OCI-LY3 (cell line): ENCODE measurements around the gene ANKS1B.

Source experiments
- H2AFZ ChIP-seq: fragments of 200-600, 300-600 bp; shearing (Covaris generic); 2 replicates; pipeline ENCODE4 v1.6.0; 2014; ENCODE audit warnings: antibody characterized with exemption, low read depth, low read length
- H3K27ac ChIP-seq: fragments of 200-600, 300-600 bp; sonication (generic); 2 replicates; pipeline ENCODE4 v1.5.1; 2014; ENCODE audit warnings: mild to moderate bottlenecking, low read length, moderate library complexity, mixed read lengths
- H3K27me3 ChIP-seq: fragments of 200-600, 300-600 bp; sonication (generic); 2 replicates; pipeline ENCODE4 v1.6.1; 2014; ENCODE audit warnings: low read depth, low read length, mixed read lengths
- H3K36me3 ChIP-seq: fragments of 200-600, 300-600 bp; sonication (generic); replicated peaks from 2 replicates; pipeline ENCODE3; 2014; ENCODE audit warnings: low read depth, low read length, mixed read lengths
- H3K4me1 ChIP-seq: fragments of 300-600, 200-600 bp; sonication (generic); 2 replicates; pipeline ENCODE4 v1.6.1; 2014; ENCODE audit warnings: low read length, mixed read lengths
- H3K4me2 ChIP-seq: fragments of 200-600, 300-600 bp; sonication (generic); 2 replicates; pipeline ENCODE4 v1.6.1; 2014; ENCODE audit warnings: low read length, mixed read lengths
- H3K4me3 ChIP-seq: fragments of 300-600, 200-600 bp; sonication (generic); 2 replicates; pipeline ENCODE4 v1.5.1; 2014; ENCODE audit warnings: antibody characterized with exemption, mild to moderate bottlenecking, low read length, moderate library complexity
- H3K79me2 ChIP-seq: fragments of 300-600, 200-600 bp; shearing (Covaris generic); 2 replicates; pipeline ENCODE4 v1.6.1; 2014; ENCODE audit warnings: mild to moderate bottlenecking, low read length, mixed read lengths
- H3K9ac ChIP-seq: fragments of 300-600, 200-600 bp; shearing (Covaris generic); 2 replicates; pipeline ENCODE4 v1.6.0; 2014; ENCODE audit warnings: mild to moderate bottlenecking, low read length, moderate library complexity
- H3K9me3 ChIP-seq: fragments of 200-600, 300-600 bp; shearing (Covaris generic); 2 replicates; pipeline ENCODE4 v1.6.1; 2014; ENCODE audit warnings: low read length, mixed read lengths; ENCODE audit not compliant: insufficient read depth
- H4K20me1 ChIP-seq: fragments of 200-600, 300-600 bp; sonication (generic); 2 replicates; pipeline ENCODE4 v1.6.1; 2016; ENCODE audit warnings: low read length, mixed read lengths; ENCODE audit not compliant: insufficient read depth
- EZH2phosphoT487 ChIP-seq: fragments of 200-600 bp; shearing (Covaris generic); IDR thresholded peaks from 2 replicates; pipeline ENCODE4 v1.6.1; 2018; ENCODE audit warnings: antibody characterized with exemption, mixed run types, low read depth
- TF ChIP-seq, protein P1 (sequence below): fragments of 200-600, 300-600 bp; sonication (generic); IDR thresholded peaks from 2 replicates; pipeline ENCODE4 v1.5.1; 2014; ENCODE audit warnings: antibody characterized with exemption, low read length, low read depth

The ANKS1B gene

DNA sequence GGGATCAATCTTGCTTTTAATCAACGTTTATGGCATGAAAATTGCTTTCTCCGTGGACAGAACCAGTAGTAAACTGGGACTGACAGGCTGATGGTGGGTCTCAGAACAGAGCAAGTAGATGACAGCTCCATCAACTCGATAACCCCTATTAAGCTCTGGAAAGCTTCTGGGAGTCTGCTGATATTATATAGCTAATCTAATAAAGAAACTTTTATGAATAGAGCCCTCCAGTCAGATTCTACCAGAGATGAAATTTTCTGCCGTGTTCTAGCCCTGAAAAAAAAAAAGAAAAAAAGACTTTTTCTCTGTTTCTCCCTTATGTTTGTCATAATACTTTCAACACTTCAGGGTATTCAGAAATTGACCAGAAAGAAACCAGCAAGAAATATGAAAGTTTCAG lies 1168.0 kb downstream of the ANKS1B start:
- no peaks in the 10 kb centered on the region for H3K79me2 ChIP-seq
- H3K9me3 ChIP-seq: no peaks in the 10 kb centered on the region
- H3K4me2 ChIP-seq: no peak overlapping the region
- H4K20me1 ChIP-seq: no peaks in the 10 kb centered on the region
- H3K27me3 ChIP-seq: peaks cover 17% of the 10 kb centered on the region
- no peak overlapping the region for H2AFZ ChIP-seq
- no peak overlapping the region for H3K27ac ChIP-seq
- TF ChIP-seq EZH2phosphoT487: no peak
- TF ChIP-seq, protein P1, sequence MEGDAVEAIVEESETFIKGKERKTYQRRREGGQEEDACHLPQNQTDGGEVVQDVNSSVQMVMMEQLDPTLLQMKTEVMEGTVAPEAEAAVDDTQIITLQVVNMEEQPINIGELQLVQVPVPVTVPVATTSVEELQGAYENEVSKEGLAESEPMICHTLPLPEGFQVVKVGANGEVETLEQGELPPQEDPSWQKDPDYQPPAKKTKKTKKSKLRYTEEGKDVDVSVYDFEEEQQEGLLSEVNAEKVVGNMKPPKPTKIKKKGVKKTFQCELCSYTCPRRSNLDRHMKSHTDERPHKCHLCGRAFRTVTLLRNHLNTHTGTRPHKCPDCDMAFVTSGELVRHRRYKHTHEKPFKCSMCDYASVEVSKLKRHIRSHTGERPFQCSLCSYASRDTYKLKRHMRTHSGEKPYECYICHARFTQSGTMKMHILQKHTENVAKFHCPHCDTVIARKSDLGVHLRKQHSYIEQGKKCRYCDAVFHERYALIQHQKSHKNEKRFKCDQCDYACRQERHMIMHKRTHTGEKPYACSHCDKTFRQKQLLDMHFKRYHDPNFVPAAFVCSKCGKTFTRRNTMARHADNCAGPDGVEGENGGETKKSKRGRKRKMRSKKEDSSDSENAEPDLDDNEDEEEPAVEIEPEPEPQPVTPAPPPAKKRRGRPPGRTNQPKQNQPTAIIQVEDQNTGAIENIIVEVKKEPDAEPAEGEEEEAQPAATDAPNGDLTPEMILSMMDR: no peak
- H3K9ac ChIP-seq: no peak overlapping the region
- no peaks in the 10 kb centered on the region for H3K4me1 ChIP-seq
- no peaks in the 10 kb centered on the region for H3K36me3 ChIP-seq
- H3K4me3 ChIP-seq: no peak overlapping the region

DNA sequence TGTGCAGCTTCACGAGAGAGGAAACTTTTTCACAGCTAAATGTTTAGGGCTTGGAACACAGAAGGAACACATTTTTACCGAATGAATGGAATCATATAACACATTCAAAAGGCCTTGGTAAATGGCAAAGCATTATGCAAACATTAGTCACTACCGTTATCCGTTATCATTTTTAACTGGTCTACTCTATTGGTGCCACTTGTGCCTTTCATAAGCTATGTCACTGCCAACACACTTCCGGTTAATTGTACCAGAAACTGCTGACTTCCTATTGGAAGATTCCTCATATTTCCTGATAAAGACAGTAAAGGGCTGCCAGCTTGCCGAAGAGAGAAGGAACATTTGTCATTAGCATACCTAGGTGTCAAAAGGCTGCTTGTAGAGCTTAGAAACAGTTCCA lies 1170.5 kb downstream of the ANKS1B start:
- no peaks in the 10 kb centered on the region for H4K20me1 ChIP-seq
- H3K4me1 ChIP-seq: no peaks in the 10 kb centered on the region
- no peak for TF ChIP-seq EZH2phosphoT487
- TF ChIP-seq, protein P1: no peak
- no peak overlapping the region for H3K27ac ChIP-seq
- no peaks in the 10 kb centered on the region for H3K9me3 ChIP-seq
- peaks cover 16% of the 10 kb centered on the region for H3K27me3 ChIP-seq
- H3K9ac ChIP-seq: no peak overlapping the region
- no peak overlapping the region for H2AFZ ChIP-seq
- H3K4me2 ChIP-seq: no peak overlapping the region
- H3K4me3 ChIP-seq: no peak overlapping the region
- no peaks in the 10 kb centered on the region for H3K36me3 ChIP-seq
- no peaks in the 10 kb centered on the region for H3K79me2 ChIP-seq

DNA sequence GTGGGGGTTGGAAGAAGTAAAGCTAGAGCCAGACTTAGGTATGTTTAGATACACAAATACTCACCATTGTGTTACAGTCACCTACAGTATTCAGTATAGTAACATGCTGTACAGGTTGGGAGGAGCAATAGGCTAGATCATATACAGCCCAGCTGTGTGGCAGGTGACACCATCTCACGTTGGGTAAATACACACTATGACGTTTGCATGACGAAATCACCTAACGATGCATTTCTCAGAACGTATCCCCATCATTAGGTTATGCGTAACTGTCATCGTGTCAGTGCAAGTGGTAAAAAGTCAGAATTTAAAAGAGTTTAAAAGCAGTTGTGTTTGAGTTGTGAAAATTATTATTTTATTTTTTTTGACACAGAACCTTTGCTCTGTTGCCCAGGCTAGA lies 1172.5 kb downstream of the ANKS1B start:
- H3K4me1 ChIP-seq: no peaks in the 10 kb centered on the region
- TF ChIP-seq EZH2phosphoT487: no peak
- TF ChIP-seq, protein P1: no peak
- H3K79me2 ChIP-seq: no peaks in the 10 kb centered on the region
- no peak overlapping the region for H3K27ac ChIP-seq
- H3K9ac ChIP-seq: no peak overlapping the region
- peaks cover 16% of the 10 kb centered on the region for H3K27me3 ChIP-seq
- H3K9me3 ChIP-seq: no peaks in the 10 kb centered on the region
- H3K4me2 ChIP-seq: no peak overlapping the region
- H4K20me1 ChIP-seq: no peaks in the 10 kb centered on the region
- H3K4me3 ChIP-seq: no peak overlapping the region
- H2AFZ ChIP-seq: no peak overlapping the region
- no peaks in the 10 kb centered on the region for H3K36me3 ChIP-seq

DNA sequence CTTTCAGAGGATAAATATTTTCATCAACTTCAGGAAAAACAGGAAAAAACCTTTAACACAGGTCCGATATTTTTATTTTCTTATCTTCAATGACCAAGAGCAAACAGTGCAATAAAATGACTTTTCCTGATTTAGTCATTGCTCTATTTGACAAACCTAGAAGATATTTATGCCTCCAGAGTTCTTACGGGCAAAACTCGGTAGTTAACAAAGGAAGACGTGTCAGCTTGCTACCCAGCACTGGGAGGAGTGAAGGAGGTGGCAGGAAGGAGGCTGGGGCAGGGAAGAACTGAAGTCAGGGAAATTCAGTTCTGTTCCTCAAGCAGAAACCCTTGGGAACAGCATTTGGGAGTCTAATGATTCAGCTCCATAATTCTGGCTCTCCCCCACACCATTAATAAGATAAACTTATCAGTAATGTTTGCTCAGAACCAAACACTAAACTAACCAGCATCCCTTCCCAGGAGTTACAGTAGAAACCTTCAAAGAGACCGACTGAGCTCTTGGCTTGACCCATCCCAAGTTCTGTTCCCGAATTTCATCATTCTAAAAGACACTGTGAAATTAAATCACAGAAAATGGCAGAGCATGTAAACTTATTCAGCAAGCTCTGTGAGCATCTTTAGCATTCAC lies 1176.4 kb downstream of the ANKS1B start:
- H3K4me2 ChIP-seq: no peak overlapping the region
- H3K4me1 ChIP-seq: no peaks in the 10 kb centered on the region
- TF ChIP-seq, protein P1: no peak
- no peak for TF ChIP-seq EZH2phosphoT487
- H3K27me3 ChIP-seq: peaks cover 22% of the 10 kb centered on the region
- H3K27ac ChIP-seq: no peak overlapping the region
- H3K9ac ChIP-seq: no peak overlapping the region
- H3K4me3 ChIP-seq: no peak overlapping the region
- no peak overlapping the region for H2AFZ ChIP-seq
- H4K20me1 ChIP-seq: no peaks in the 10 kb centered on the region
- no peaks in the 10 kb centered on the region for H3K9me3 ChIP-seq
- no peaks in the 10 kb centered on the region for H3K79me2 ChIP-seq
- no peaks in the 10 kb centered on the region for H3K36me3 ChIP-seq
